Ishikawa (cell line): ENCODE measurements around the gene PSMG2.

Experiments
- CEBPB ChIP-seq: IDR thresholded peaks from 2 replicates; pipeline ENCODE4 v1.6.1; 2012
- EP300 ChIP-seq: IDR thresholded peaks from 2 replicates; pipeline ENCODE4 v1.6.1; 2012; ENCODE audit warnings: borderline replicate concordance
- MAX ChIP-seq: IDR thresholded peaks from 2 replicates; pipeline ENCODE4 v1.6.1; 2012
- REST ChIP-seq: IDR thresholded peaks from 2 replicates; pipeline ENCODE4 v1.6.1; 2012; ENCODE audit warnings: low read depth, mild to moderate bottlenecking
- TCF12 ChIP-seq: IDR thresholded peaks from 2 replicates; pipeline ENCODE4 v1.6.1; 2012; ENCODE audit warnings: low read depth
- USF1 ChIP-seq: IDR thresholded peaks from 2 replicates; pipeline ENCODE4 v1.6.1; 2012
- YY1 ChIP-seq: IDR thresholded peaks from 2 replicates; pipeline ENCODE4 v1.6.1; 2012; ENCODE audit warnings: low read depth

- TF ChIP-seq EP300 (no peak), REST (no peak), YY1 (no peak), MAX (no peak), CEBPB (no peak), TCF12 (no peak), USF1 (no peak)
Observed at GRCh38 chr18:12711446-12711845, 8.6 kb downstream of the PSMG2 start.
